HepG2 (cell line): Measurements from ENCODE around the gene MTO1. TPM values are rescaled to one million over a fixed set of nuclear protein-coding genes. Genes with fewer than 3 reads are reported as not detected.

ENCODE experiments used
- FOSL2 ChIP-seq: sonication (generic); formaldehyde crosslinking; IDR thresholded peaks from 2 replicates; pipeline ENCODE4 v1.4.0; 2020; ENCODE audit warnings: missing genetic modification reagents
- HMGA1 ChIP-seq: sonication (generic); formaldehyde crosslinking; conservative IDR thresholded peaks from 2 replicates; pipeline ENCODE4 v1.4.0; 2020; ENCODE audit warnings: missing genetic modification reagents
- HNF1A ChIP-seq, 2 experiments: sonication (generic) in 1 of 2; formaldehyde crosslinking in 1 of 2; IDR thresholded peaks; 2 replicates each; pipeline versions ENCODE4 v1.4.0 to v1.6.1; 2016 to 2020; ENCODE audit warnings: borderline replicate concordance in 1 of 2, low read depth in 1 of 2, mild to moderate bottlenecking in 1 of 2, missing genetic modification reagents in 1 of 2
- HNRNPLL ChIP-seq: fragments of 200-400 bp; formaldehyde crosslinking; IDR thresholded peaks from 2 replicates; pipeline ENCODE4 v1.6.1; 2017; ENCODE audit warnings: mild to moderate bottlenecking, low read depth, low read length; ENCODE audit not compliant: poor library complexity, severe bottlenecking
- KLF9 ChIP-seq: IDR thresholded peaks from 2 replicates; pipeline ENCODE4 v1.6.1; 2016; ENCODE audit warnings: low read depth
- LCORL ChIP-seq, 2 experiments: fragments of 450-650 bp in 1 of 2; sonication (generic) in 1 of 2; formaldehyde crosslinking in 1 of 2; IDR thresholded peaks; 2 replicates each; pipeline versions ENCODE4 v1.5.0 to v1.6.1; 2017 to 2020; ENCODE audit warnings: antibody characterized with exemption in 1 of 2, missing genetic modification reagents in 1 of 2
- TFAP4 ChIP-seq: sonication (generic); IDR thresholded peaks from 2 replicates; pipeline ENCODE4 v1.6.1; 2016; ENCODE audit warnings: low read depth, borderline replicate concordance
- TRAFD1 ChIP-seq: sonication (generic); formaldehyde crosslinking; IDR thresholded peaks from 2 replicates; pipeline ENCODE4 v1.5.1; 2020; ENCODE audit warnings: missing genetic modification reagents, mild to moderate bottlenecking, borderline replicate concordance
- XRCC5 ChIP-seq: fragments of 200-400 bp; formaldehyde crosslinking; optimal IDR thresholded peaks from 2 replicates; pipeline ENCODE3; 2017; ENCODE audit warnings: mild to moderate bottlenecking, low read length
- ZBTB39 ChIP-seq: sonication (generic); formaldehyde crosslinking; IDR thresholded peaks from 2 replicates; pipeline ENCODE4 v1.5.0; 2020; ENCODE audit warnings: missing genetic modification reagents
- ZNF276 ChIP-seq: sonication (generic); formaldehyde crosslinking; IDR thresholded peaks from 2 replicates; pipeline ENCODE4 v1.4.0; 2020; ENCODE audit warnings: mild to moderate bottlenecking, low read depth, missing genetic modification reagents
- ZNF503 ChIP-seq: sonication (generic); formaldehyde crosslinking; IDR thresholded peaks from 2 replicates; pipeline ENCODE4 v1.4.0; 2020; ENCODE audit warnings: missing genetic modification reagents
- ZNF703 ChIP-seq: sonication (generic); formaldehyde crosslinking; IDR thresholded peaks from 2 replicates; pipeline ENCODE4 v1.5.1; 2020; ENCODE audit warnings: missing genetic modification reagents, mild to moderate bottlenecking, moderate library complexity, borderline replicate concordance
- polyA plus RNA-seq, 8 experiments: library from polyadenylated mRNA; depleted of rRNA in 3 of 8; stranded (reverse) in 7 of 8; unstranded in 1 of 8; fragments of >200 nt; fragmentation: Illumina TruSeq in 4 of 8; extraction: Trizol in 4 of 8; gene quantifications; 2 replicates each; pipeline versions ENCODE4 v1.2.1 to v1.2.3, GENCODE V29; 2011 to 2016; ENCODE audit warnings: low read depth in 4 of 8, missing spikeins in 1 of 8, mixed read lengths in 1 of 8; ENCODE audit not compliant: insufficient read depth in 1 of 8
- total RNA-seq, 5 experiments: library from RNA; depleted of rRNA; stranded (reverse); fragments of >200 nt; fragmentation: Illumina TruSeq; extraction: Trizol; gene quantifications; 2 replicates each; pipeline ENCODE4 v1.2.3, GENCODE V29; 2016; ENCODE audit warnings: low read depth in 1 of 5

MTO1 gene
- total and polyA plus RNA-seq, 2 of the 13 experiments (the other 11 are each of a cell fraction or from before 2014, with no cell fraction given): 21.1 to 45.3 TPM

- no peak for TF ChIP-seq HNF1A (IDR thresholded peaks at IDR 0.05; ENCODE audit: low read depth)
- no peak for TF ChIP-seq HNF1A (CRISPR knock-in tag; IDR thresholded peaks at IDR 0.05; ENCODE audit: borderline replicate concordance)
- no peak; the same call in 1 of the 2 replicates for TF ChIP-seq FOSL2
- TF ChIP-seq HNRNPLL: peak; percentile 56
- no peak for TF ChIP-seq HMGA1 (CRISPR knock-in tag)
- TF ChIP-seq ZNF703 (CRISPR knock-in tag): peak; percentile 42; the same call in 1 of the 2 replicates
- TF ChIP-seq TFAP4: no peak
- TF ChIP-seq LCORL (IDR thresholded peaks at IDR 0.05): no peak
- TF ChIP-seq LCORL (CRISPR knock-in tag; IDR thresholded peaks at IDR 0.05): peak; percentile 53; the same call in 1 of the 2 replicates
- 0 out of 2 replicates have a peak, but pooled peaks have one; percentile 46 for TF ChIP-seq ZNF276 (CRISPR knock-in tag)
- peak; percentile 34 for TF ChIP-seq XRCC5
- TF ChIP-seq ZNF503: no peak
- no peak for TF ChIP-seq ZBTB39
- TF ChIP-seq TRAFD1: no peak
- no peak for TF ChIP-seq KLF9 (CRISPR knock-in tag)
Measured at GRCh38 chr6:73461537-73462350, at the start of gene MTO1 (continued).
